Gastroesophageal sphincter (tissue), 3 donors: Measurements from ENCODE around the gene CEACAM1.

ENCODE experiments used
- CTCF ChIP-seq, 4 experiments: fragments of 200-600 bp in 2 of 4; fragments of 450-650 bp in 2 of 4; sonication (generic) in 1 of 4; IDR thresholded peaks; one replicate each; pipeline ENCODE4 v1.5.1; 2017 to 2019; ENCODE audit warnings: antibody characterized with exemption in 4 of 4, mild to moderate bottlenecking in 2 of 4, moderate library complexity in 2 of 4
- EP300 ChIP-seq: sonication (generic); formaldehyde crosslinking; IDR thresholded peaks from one replicate; pipeline ENCODE4 v1.6.1; 2017; ENCODE audit warnings: antibody characterized with exemption, mild to moderate bottlenecking

GRCh38 chr19:42524250-42524649, 4.0 kb downstream of the CEACAM1 start:
- TF ChIP-seq CTCF (IDR thresholded peaks at IDR 0.05): no peak
- TF ChIP-seq EP300: no peak
